Myocyte (in vitro differentiated cells): ENCODE data around the gene USP3. TPM values are rescaled to one million over a fixed set of nuclear protein-coding genes. Genes with fewer than 3 reads are reported as not detected.
A peak's percentile ranks its signal among the peaks of the same experiment; 100 is the strongest.

Source experiments
- DNase-seq: peaks from one replicate; pipeline ENCODE4 v3.0.0-alpha.2; 2012; ENCODE audit warnings: low read depth
- polyA plus RNA-seq: library from polyadenylated mRNA; unstranded; fragments of >200 nt; gene quantifications from one replicate; pipeline ENCODE4 v1.2.1, GENCODE V29; 2012; ENCODE audit warnings: missing spikeins
- total RNA-seq: library from RNA; depleted of rRNA; stranded (reverse); fragments of >200 nt; gene quantifications from 2 replicates; pipeline ENCODE4 v1.2.3, GENCODE V29; 2014

USP3 gene
- 27.1 and 28.6 TPM in 2 replicates for total RNA-seq
- polyA plus RNA-seq: 13.9 TPM

- peak; percentile 95 for DNase-seq
These were observed at the start of gene USP3 for GRCh38 chr15:63504247-63504978. Gene USP3, plus strand, starts transcription at chr15:63504593. Its CDS starts 147 bp downstream, at chr15:63504740.

- no peak for DNase-seq
These were observed 48.1 kb upstream of the USP3 start for GRCh38 chr15:63456258-63456657.

- DNase-seq: no peak
These were observed 47.0 kb upstream of the USP3 start for GRCh38 chr15:63457379-63457778.

- no peak for DNase-seq
These were observed 46.4 kb upstream of the USP3 start for GRCh38 chr15:63458026-63458425.

- DNase-seq: no peak
These were observed 45.5 kb upstream of the USP3 start for GRCh38 chr15:63458794-63459395.

GRCh38 chr15:63460210-63461155 lies 43.9 kb upstream of the USP3 start:
- DNase-seq: no peak

- no peak for DNase-seq
These were observed 43.0 kb upstream of the USP3 start for GRCh38 chr15:63461230-63461985.

- no peak for DNase-seq
These were observed 42.3 kb upstream of the USP3 start for GRCh38 chr15:63462088-63462487.

- DNase-seq: no peak
These were observed 41.4 kb upstream of the USP3 start for GRCh38 chr15:63463036-63463435.

GRCh38 chr15:63463793-63464192 lies 40.6 kb upstream of the USP3 start:
- DNase-seq: no peak

- DNase-seq: peak; percentile 90
These were observed 39.3 kb upstream of the USP3 start for GRCh38 chr15:63465104-63465503.

GRCh38 chr15:63466378-63467192 lies 37.8 kb upstream of the USP3 start:
- DNase-seq: peak; percentile 63

- no peak for DNase-seq
These were observed 35.2 kb upstream of the USP3 start for GRCh38 chr15:63469190-63469589.

GRCh38 chr15:63469984-63470383 lies 34.4 kb upstream of the USP3 start:
- no peak for DNase-seq

- peak; percentile 36 for DNase-seq
These were observed 31.2 kb upstream of the USP3 start for GRCh38 chr15:63473007-63473748.

GRCh38 chr15:63473749-63473998 lies 30.7 kb upstream of the USP3 start:
- DNase-seq: no peak

- DNase-seq: peak; percentile 65
These were observed 30.2 kb upstream of the USP3 start for GRCh38 chr15:63473999-63474809.

- no peak for DNase-seq
These were observed 29.5 kb upstream of the USP3 start for GRCh38 chr15:63474810-63475316.

- no peak for DNase-seq
These were observed 28.7 kb upstream of the USP3 start for GRCh38 chr15:63475707-63476106.
